ENCODE data around the gene CLSTN2. TPM values are rescaled to one million over a fixed set of nuclear protein-coding genes. Genes with fewer than 3 reads are reported as not detected.

CLSTN2 gene
- total RNA-seq, 1 experiment from 2014 or later, result 0.68 TPM

DNA sequence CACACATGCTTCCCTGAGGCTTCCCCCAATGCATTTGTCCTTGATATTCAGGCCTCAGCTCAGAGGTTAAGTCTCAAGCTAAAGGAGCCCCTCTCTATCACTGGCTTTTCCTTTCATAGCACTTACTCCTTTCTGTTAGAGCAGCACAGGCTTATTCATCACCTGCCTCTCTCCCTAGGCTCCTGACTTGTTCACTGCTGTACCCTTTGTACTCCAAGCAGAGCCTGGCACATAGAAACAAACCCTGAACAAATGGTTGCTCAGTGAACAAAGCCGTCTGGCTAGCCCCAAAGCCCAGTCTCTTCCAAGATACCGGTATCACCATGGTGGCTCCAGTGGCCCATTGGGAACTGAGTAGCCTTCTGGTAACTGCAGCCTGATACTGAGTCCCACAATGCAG lies 511.7 kb downstream of the CLSTN2 start:
- no CpG with 5 or more reads among the region's 2 CpGs for WGBS (ENCODE audit: extremely low coverage, insufficient read length, low lambda C conversion rate)
- no peak overlapping the region for H3K27ac Mint-ChIP-seq

More for the DNA sequence above, 511.7 kb downstream of the CLSTN2 start:
- Histone ChIP-seq H2BK20ac (ENCODE audit: low read depth, low read length, poor library complexity, severe bottlenecking) (no peak overlapping the region), H4K91ac (ENCODE audit: insufficient read length, low read depth, low read length) (no peak overlapping the region), H3K23ac (ENCODE audit: insufficient read length, low read depth, low read length) (no peak overlapping the region), H3K14ac (ENCODE audit: insufficient read depth, low read length) (no peak overlapping the region), H4K20me1 (ENCODE audit: control insufficient read depth, insufficient read depth, insufficient read length) (no peaks in the 10 kb centered on the region), H3K56ac (ENCODE audit: insufficient read length, low read depth, low read length) (no peak overlapping the region), H3K27me3 (ENCODE audit: insufficient read depth, low read length) (no peaks in the 10 kb centered on the region), H2BK5ac (ENCODE audit: insufficient read length, low read length) (no peak overlapping the region), H3K27ac (ENCODE audit: insufficient read length, low read depth, low read length) (no peak overlapping the region), H4K5ac (ENCODE audit: insufficient read length, low read depth, low read length) (no peak overlapping the region), H2BK12ac (ENCODE audit: insufficient read length, low read depth, low read length) (no peak overlapping the region), H3K9ac (ENCODE audit: extremely low read depth, insufficient read length, low read length) (no peak overlapping the region), H3K4me1 (ENCODE audit: insufficient read depth, low read length) (no peaks in the 10 kb centered on the region), H3T11ph (ENCODE audit: low read length) (no peak overlapping the region), H3K4me2 (ENCODE audit: insufficient read depth, insufficient read length, low read length) (no peak overlapping the region), H2AK5ac (ENCODE audit: insufficient read length, low read length) (no peak overlapping the region), H3K18ac (ENCODE audit: insufficient read length, low read depth, low read length) (no peak overlapping the region), H3K4ac (ENCODE audit: low read depth, low read length) (no peak overlapping the region), H3K23me2 (ENCODE audit: insufficient read length, low read depth, low read length, poor library complexity, severe bottlenecking) (no peaks in the 10 kb centered on the region), H2BK15ac (ENCODE audit: low read depth, low read length) (no peak overlapping the region), H3K79me2 (ENCODE audit: insufficient read depth, low read length) (no peaks in the 10 kb centered on the region), H4K8ac (replicated peaks; ENCODE audit: insufficient read length, low read depth, low read length) (no peak overlapping the region), H3K9me3 (ENCODE audit: control insufficient read depth, low read depth, low read length) (no peaks in the 10 kb centered on the region), H2BK120ac (ENCODE audit: low read depth, low read length, poor library complexity, severe bottlenecking) (no peak overlapping the region), H3K79me1 (ENCODE audit: insufficient read depth, low read depth, low read length, poor library complexity, severe bottlenecking) (no peaks in the 10 kb centered on the region), H2AFZ (ENCODE audit: low read length) (no peak overlapping the region)
- peaks cover 4% of the 10 kb centered on the region; the same call in 1 of the 2 replicates for H3K27me3 Mint-ChIP-seq (ENCODE audit: low read depth)
- DNase-seq, result no peak
- H3K36me3 Mint-ChIP-seq (ENCODE audit: insufficient read depth in 1 of 3, low read depth in 3 of 3), result no peaks in the 10 kb centered on the region
- no peak overlapping the region for H3K4me3 Mint-ChIP-seq
- TF ChIP-seq, protein P1, sequence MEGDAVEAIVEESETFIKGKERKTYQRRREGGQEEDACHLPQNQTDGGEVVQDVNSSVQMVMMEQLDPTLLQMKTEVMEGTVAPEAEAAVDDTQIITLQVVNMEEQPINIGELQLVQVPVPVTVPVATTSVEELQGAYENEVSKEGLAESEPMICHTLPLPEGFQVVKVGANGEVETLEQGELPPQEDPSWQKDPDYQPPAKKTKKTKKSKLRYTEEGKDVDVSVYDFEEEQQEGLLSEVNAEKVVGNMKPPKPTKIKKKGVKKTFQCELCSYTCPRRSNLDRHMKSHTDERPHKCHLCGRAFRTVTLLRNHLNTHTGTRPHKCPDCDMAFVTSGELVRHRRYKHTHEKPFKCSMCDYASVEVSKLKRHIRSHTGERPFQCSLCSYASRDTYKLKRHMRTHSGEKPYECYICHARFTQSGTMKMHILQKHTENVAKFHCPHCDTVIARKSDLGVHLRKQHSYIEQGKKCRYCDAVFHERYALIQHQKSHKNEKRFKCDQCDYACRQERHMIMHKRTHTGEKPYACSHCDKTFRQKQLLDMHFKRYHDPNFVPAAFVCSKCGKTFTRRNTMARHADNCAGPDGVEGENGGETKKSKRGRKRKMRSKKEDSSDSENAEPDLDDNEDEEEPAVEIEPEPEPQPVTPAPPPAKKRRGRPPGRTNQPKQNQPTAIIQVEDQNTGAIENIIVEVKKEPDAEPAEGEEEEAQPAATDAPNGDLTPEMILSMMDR (conservative IDR thresholded peaks at IDR 0.05), result no peak
- H3K9me3 Mint-ChIP-seq, result no peaks in the 10 kb centered on the region
- H3K4me1 Mint-ChIP-seq, result peaks cover 17 to 23% of the 10 kb centered on the region in 2 experiments

Data from H9 (cell line).